ACHN (cell line): ENCODE results near the gene GABRR3.
A peak's percentile ranks its signal among the peaks of the same experiment; 100 is the strongest.
"Not testable (repeated sequence)": the region's sequence is repeated elsewhere in the genome, so short reads cannot be mapped to it uniquely, and the experiment has no call there.

Experiments used
- DNase-seq: peaks from one replicate; pipeline ENCODE4 v3.0.0-alpha.2; 2015
- in situ Hi-C: cut with HindIII; loops from 2 replicates; pipeline ENCODE4 v1.10.0; 2017; ENCODE audit warnings: low sequenced_read_pairs, low pct_ligation_motif_present, low pct_unique_long_range_greater_than_20kb

The GABRR3 gene

DNA sequence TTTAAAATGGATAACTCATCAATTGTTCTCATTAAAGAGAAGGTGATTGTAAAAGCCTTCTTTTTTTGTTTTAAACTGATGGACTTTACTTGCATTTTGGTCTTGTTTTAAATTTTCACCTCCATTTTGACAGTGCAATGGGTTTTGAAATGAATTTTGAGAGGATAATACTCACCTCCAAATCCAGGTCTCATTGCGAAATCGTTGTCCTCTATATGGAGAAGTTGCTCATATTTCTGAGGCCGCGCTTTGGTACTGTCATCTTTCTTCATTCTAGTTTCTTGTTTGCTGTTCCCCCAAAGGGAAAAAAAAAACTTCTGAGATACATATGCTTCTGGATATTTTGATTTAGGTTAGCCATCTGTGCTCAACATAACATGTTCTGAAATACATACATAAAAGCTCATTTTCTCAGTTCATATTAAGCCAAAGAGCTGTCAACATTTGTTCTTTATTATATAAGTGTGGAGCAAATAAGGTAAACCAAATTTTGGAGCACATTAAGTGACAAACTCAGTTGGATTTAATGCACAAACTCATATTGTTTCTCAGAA is 9.6 kb downstream of the GABRR3 start:
- in situ Hi-C loops: no loop called here
- no peak for DNase-seq

DNA sequence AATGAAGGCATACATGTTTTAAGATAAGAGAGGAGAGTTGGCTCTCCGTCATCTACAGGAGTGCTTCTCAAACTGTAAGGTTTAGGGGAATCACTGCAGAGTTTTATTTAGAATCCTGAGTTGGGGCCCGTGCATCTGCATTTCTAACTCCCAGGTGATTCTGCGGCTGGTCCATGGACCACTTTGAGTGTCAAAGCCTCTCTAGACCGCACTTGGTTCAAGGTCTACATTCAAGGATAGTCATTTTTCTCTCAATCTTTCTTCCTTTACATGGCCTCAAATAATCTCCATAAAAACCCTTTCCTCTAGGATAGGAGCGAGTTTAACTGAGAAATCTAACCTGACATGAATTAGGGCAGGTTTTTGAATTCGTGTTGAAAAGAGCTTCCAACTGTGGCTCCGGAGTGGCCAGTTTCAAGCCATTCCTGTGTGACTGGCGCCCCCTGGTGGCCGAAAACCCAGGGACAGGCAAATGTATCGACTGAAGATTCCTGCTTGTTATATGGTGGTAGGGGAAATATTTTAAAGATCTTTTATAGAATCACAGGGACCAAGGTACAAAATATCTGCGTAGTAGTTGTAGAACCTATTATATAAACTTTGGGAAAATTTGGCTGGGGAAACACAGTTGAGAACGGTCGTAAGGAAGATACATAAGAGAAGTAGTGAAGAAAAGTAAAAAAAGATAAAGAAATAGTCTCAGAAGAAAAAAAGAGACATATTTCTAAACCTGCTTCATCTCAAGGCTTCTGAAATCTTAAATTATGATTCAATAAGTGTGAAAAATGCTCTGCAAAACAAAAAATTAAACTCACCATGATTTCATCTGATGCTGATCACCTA is 11.9 kb downstream of the GABRR3 start:
- DNase-seq: peak; percentile 66
- in situ Hi-C loops: no loop called here

DNA sequence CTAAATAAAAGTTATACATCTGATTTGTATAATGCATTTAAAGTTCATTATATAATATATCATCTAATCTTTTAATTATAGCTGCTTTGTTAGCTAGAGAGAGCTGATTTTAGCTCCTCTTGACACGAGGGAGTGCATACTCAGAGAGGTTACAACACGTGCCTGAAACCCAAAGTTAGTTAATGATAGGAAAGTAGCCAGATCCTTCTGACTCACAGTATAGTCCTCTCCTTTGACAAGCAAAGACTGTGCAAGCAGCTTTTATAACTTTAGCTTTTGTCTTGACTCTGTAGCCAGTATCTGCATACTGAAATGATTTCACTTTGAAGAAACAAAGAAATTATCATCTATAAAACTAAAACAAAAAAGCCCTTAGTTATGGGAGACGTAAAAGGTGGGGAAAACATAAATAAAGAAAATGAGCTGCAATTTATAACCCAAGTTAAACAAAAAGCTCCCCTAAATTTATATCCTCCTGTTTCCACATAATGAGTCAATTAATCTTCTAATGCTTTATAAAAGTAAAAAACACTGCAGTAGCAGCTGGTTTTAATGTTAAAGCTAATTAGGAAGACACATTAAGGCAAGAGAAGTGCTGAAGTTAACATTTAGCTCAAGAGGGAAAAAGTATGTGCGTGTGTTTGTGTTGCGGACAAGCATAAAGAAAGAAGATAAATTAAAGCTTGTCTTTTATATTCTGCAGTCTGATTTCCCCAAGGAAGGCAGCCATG is 13.1 kb downstream of the GABRR3 start:
- no peak for DNase-seq
- in situ Hi-C loops: no loop called here

DNA sequence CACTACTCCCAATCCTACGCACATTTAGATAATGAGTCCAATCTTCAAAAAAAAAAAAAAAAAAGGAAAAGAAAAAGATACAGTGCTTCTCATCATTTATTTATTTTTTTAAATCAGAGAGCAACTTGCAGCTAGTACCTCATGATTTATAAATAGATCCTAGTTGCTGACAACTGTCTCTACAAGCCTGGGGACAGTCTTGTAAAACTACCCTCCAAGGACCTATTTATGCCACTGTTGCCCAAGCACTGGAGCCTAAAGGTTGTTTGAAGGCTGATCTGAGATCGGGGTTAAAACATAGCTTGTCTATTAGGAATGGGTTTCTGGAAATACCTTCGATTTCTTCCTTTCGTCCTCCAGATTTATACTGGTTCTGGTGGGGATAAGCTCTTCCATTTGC is 14.7 kb downstream of the GABRR3 start:
- DNase-seq: no peak
- in situ Hi-C loops: no loop called here

DNA sequence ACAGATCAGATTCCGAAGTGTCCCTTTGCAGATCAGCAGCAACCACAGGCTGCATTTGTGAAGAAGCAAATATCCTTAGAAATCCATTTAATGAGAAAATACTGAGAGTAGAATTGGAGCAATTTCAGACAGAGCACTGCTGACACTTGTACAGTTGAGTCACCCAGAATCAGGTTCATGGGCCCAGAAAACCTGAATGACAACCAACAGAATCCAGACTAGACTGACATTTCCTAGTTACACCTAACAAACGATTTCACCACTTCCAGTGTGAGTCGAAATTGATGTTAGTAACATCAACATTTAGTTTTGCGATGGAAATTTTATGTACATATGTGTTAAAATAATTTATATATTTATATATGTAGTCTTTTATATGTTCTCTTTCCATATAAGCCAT is 16.8 kb downstream of the GABRR3 start:
- DNase-seq: no peak
- in situ Hi-C loops: no loop called here

DNA sequence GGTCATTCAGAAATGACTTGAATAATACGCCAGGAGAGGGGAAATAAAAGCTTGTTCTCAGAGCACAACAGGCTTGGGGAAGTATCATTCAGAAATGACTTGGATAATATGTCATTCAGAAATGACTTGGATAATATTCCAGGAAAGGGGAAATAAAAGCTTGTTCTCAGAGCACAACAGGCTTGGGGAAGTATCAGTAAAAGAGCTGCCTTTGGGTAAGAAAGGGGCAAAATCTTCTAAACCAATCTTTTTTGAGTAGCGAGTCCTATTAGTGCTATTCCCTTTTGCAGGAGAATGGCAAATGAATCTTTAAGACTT is 20.9 kb downstream of the GABRR3 start:
- no peak for DNase-seq
- in situ Hi-C loops: no loop called here

DNA sequence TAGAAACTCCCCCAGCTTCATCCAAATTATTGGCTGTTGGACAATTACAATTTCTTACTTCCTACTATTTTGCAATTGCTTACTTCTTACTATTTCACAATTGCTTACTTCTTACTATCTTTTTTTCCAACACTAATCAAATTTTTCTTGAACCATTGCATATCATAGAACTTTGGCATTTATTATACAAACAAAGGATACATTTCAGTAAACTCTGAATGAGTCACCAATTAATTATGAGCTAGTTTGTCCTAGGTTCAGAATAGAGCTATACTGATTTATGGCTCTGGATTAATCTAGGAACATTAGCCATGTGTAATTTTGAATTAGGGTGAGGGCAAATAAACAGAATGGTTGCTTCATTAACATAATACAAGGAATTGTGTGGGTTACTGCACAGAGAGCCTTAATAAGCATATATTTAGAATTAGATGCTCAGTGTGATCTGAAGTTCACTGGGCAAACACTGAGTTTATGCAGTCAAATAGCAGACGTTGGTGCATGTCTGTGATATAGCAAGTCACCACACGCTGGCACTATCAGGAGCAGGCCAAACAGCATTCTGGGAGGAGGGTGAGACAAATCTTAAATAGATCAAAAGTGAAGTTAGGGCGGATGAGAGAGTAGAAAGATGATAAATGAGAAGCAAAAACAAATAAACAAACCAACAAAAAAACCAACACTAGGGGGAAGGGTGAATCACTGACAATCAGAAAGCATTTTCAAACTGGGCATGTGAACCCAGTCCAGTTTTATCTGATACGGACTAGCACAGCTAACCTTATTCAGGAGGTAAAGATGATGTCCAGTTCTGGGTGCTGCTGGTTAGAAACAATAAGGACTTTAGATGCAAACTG is 21.5 kb downstream of the GABRR3 start:
- in situ Hi-C loops: no loop called here
- no peak for DNase-seq

DNA sequence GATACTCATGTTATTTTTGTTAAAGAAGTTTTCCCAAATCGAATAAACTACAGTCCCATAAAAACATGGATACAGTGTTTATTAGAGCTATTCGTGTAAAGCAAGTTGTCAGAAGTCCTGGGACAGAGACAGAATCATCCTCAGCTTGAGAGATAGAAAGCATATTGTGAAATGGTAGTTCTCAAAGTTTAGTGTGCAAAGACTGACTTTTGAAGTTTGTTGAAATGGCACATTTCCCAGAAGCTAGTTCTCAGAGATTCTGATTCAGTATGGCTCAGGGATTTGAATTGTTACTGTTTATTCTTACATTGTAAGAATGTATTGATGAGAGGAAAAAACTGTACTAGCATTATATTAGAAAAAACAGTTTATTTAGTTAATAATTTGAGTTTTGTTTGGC is 22.1 kb downstream of the GABRR3 start:
- no peak for DNase-seq
- in situ Hi-C loops: no loop called here

DNA sequence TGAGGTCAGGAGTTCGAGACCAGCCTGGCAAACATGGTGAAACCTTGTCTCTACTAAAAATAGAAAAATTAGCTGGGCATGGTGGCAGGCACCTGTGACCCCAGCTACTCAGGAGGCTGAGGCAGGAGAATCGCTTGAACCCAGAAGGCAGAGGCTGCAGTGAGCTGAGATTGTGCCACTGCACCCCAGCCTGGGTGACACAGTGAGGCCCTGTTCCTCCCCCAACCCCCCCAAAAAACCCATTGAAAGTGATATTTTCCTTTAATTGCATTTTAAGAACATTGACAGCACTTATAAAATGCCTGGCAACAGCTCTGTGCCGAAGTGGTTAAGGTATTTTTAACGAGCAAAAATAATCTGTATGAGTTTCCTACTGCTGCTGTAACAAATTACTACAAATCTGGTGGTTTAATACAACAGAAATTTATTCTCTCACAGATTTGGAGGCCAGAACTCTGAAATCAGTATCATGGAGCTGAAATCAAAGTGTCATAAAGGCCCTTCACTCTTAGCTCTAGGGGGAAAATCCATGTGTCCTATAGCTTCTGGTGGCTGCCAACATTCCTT is 24.1 kb downstream of the GABRR3 start:
- DNase-seq, in situ Hi-C loops: not testable (repeated sequence)

DNA sequence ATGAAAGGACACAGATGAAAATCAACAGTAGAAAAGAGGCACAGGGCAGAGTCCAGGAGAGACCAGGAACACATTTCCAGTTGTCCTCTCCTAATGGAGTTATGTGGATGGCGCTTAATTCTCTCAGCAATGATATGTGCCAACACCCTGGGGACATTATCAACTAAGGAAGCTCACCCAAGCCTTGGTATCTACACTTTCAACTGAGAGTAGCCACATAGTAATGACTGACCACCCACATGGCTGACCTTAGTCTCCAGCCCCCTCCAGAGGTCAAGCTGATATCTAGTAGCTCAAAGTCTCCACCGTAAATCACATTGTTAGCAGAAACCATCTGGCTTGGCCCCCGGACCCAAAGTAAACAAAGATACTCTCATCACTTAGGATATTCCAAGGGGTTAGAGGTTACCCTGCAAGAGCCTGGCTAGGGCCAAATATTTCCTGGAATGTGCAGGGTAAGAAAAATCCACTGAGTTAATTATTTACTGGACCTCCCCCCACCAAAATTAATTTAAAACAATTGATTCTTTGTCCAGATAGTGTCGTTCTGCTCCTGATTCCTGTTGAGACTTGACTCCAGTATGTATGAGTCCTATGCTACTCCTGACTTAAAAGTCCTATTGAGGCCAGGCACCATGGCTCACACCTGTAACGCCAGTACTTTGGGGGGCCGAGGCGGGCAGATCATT is 24.8 kb downstream of the GABRR3 start:
- in situ Hi-C loops: no loop called here
- DNase-seq: no peak

DNA sequence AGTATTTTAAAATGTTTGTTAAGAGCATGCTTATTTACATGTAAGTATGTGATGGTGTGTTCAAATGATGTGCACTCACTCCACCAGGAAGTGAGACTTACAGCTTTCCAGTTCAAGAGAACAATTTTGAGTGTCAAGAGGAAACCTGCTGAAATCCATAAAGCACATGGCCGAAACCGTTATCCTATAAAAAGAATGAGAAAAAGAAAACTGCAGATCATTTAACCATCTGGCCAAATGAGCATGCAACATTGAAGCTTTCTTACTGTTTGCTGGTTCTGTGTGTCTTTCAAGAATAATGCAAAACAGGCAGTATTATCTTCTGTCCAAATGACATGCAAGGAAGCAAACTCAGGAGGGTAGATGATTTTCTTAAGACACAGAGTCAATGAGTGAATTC is 26.3 kb downstream of the GABRR3 start:
- no peak for DNase-seq
- in situ Hi-C loops: no loop called here

DNA sequence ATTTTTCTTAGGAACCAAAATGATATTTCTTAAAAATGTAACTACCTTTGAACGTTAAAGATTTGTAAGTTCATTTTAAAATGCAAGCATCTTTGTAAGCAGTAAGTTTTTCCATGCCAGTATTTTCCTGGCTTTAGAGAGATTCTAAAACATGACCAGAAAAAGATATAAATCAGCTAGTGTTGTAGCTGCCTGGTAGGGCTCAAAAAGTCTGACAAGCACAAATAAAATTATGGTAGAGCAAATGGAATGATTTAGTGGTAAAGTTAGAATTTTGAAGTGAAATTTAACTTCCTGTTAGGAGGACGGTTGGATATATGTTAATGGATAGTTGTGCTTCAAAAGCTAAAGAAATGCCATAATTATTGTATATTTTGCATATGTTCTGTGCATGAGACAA is 29.7 kb downstream of the GABRR3 start:
- in situ Hi-C loops: no loop called here
- no peak for DNase-seq

DNA sequence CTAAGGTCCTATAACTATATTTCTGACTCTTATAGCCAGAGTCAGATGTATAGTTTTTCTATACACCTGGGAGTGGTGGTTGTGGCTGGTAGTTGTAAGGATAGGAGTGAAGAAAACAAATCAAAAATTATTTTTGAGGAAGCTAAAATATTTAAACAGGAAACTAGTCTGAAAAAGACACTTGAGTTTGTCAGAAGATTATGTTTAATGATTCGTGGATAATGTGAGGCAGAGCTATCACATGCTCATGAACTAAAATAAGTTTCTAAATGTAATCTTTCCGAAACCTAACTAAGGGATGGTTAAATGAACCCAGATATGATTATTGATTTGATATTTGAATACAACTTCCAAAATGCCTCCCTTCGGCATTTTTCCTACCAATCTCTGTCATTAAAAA is 30.4 kb downstream of the GABRR3 start:
- DNase-seq: no peak
- in situ Hi-C loops: no loop called here

DNA sequence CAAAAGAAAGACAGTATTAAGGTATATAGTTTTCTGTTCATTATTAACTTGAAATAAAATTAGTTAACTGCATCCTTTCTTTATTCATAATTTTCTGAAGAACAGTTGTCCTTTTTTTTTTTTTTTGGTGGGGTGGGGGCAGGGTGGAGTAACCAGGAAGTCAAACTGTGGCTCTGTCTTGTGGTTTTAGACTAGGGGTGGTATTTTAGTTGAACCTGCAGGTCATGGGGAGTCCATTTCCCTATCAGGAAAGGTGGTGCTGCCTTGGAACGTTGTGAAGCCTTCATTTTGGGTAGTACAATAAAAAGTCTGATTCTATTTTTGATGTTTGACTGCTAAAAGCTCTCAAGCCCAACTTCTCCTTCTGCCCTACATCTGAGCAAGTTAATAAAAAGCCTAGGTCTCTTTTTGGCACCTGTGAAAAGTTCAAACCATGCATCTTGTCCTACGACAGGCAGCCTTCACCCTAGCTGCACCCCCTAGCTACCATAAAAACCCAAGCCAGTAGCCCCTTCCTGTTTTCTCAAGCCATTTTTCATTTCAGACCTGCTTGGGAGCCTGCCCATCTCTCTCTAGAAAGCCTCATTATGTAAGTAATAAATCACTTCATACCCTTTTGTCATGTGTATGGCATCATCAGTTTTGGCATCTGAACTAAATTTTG is 31.7 kb downstream of the GABRR3 start:
- no peak for DNase-seq
- in situ Hi-C loops: no loop called here

DNA sequence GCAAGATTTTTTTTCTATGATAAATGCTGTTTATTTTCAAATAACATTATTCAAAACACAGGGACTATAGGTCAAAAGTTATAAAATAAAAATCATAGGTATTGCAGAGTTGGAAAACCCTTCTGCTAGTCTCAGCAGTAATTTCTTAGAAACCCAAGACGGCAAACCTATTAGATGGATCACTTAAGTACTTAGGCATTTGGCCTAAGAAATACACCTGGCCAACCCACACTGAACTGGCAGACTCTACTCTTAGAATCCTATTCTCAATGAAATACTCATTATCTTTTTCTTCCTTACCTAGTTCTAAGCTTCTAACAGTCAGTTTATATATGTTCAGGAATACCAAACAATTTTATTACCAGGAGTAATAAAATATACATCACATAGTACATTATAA is 32.4 kb downstream of the GABRR3 start:
- in situ Hi-C loops: no loop called here
- no peak for DNase-seq

DNA sequence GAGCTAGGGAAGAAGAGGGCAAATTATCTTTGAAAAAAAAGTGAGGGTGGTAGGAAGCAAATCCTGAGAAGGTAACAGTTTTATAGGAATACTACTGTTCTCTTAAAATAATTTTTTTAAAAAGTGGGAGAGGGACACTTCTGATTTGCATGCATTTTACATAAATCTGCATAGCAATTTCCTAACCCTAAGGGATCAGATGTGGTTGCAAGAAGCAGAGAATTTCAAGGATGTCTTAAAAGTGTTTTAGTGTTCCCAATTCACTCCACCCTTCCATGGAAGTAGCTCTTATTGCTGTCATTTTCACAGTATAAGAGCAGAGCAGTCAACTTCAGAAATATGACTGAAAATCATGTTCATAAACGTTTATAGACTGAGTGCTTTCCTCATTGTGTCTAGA is 35.1 kb downstream of the GABRR3 start:
- no peak for DNase-seq
- in situ Hi-C loops: no loop called here

DNA sequence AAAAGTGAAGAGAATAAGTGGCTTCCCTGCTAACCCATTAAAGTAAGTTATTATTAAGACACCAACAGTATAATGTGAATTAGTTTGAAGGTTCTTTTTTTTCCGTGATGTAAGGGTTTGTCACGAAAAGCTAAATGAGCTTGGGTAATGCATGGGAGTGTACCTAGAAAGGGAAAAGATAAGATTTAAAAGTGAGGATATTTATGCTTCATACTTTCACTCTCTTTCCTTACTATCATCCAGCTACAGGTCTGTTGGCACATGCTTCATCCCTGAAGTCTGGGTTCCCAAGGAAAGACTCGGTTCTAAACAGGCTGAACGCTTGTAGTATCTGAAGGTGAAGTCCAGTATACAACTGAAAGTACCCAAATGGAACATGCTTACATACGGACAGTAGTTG is 36.0 kb downstream of the GABRR3 start:
- no peak for DNase-seq
- in situ Hi-C loops: no loop called here

DNA sequence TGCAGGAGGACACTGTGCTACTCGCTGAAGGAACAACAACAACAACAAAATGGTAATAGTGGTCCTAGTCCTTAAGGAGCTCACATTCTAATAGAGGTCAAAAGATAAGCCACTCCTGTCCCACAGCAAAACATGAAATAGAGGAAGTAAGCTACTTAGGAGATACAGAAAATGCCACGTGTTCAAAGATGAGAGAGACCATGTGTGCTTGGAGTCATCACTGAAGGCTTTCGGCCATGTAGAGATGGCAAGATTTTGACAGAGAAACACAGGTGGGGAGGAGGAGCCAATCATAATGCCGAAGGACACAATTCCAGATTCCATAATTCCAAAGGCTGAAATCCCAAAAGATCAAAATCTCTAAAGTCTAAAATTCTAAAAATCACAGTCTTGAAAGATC is 38.1 kb downstream of the GABRR3 start:
- in situ Hi-C loops: no loop called here
- DNase-seq: no peak
